Trophoblast cell (in vitro differentiated cells and primary cell): ENCODE measurements around the gene TMC2.
A peak's percentile ranks its signal among the peaks of the same experiment; 100 is the strongest.

ENCODE experiments used
- DNase-seq, 2 donors: peaks; one replicate each; pipeline ENCODE4 v3.0.0-alpha.2; 2016
- H2AFZ ChIP-seq: 2 replicates; pipeline ENCODE4 v1.6.1; 2013; ENCODE audit warnings: low read length, moderate library complexity, mild to moderate bottlenecking; ENCODE audit not compliant: insufficient read depth, poor library complexity
- H2AK5ac ChIP-seq: 2 replicates; pipeline ENCODE4 v1.6.1; 2013; ENCODE audit warnings: mild to moderate bottlenecking, low read length
- H2BK120ac ChIP-seq: 2 replicates; pipeline ENCODE4 v1.6.1; 2013; ENCODE audit warnings: low read length, mild to moderate bottlenecking, moderate library complexity; ENCODE audit not compliant: insufficient read depth, poor library complexity
- H2BK12ac ChIP-seq: 2 replicates; pipeline ENCODE4 v1.6.1; 2013; ENCODE audit warnings: mild to moderate bottlenecking, low read length, moderate library complexity
- H2BK5ac ChIP-seq: 2 replicates; pipeline ENCODE4 v1.6.1; 2013; ENCODE audit warnings: low read length, low read depth, moderate library complexity, mild to moderate bottlenecking; ENCODE audit not compliant: poor library complexity
- H3K14ac ChIP-seq: 2 replicates; pipeline ENCODE4 v1.6.1; 2013; ENCODE audit warnings: mild to moderate bottlenecking, low read length
- H3K18ac ChIP-seq: 2 replicates; pipeline ENCODE4 v1.6.1; 2013; ENCODE audit warnings: mild to moderate bottlenecking, low read length
- H3K23ac ChIP-seq: 2 replicates; pipeline ENCODE4 v1.6.1; 2013; ENCODE audit warnings: low read length
- H3K27ac ChIP-seq: 2 replicates; pipeline ENCODE4 v1.5.1; 2013; ENCODE audit warnings: low read depth, mild to moderate bottlenecking, inconsistent platforms, low read length, moderate library complexity
- H3K27me3 ChIP-seq: 2 replicates; pipeline ENCODE4 v1.6.1; 2013; ENCODE audit warnings: inconsistent platforms, mild to moderate bottlenecking, low read length, moderate library complexity; ENCODE audit not compliant: insufficient read depth
- H3K36me3 ChIP-seq, 2 experiments: 1 replicate in 1 of 2; 2 replicates in 1 of 2; pipeline ENCODE4 v1.6.1; 2013; ENCODE audit warnings: low read length in 2 of 2, mild to moderate bottlenecking in 2 of 2, moderate library complexity in 1 of 2; ENCODE audit not compliant: insufficient read depth in 2 of 2, control insufficient read depth in 1 of 2
- H3K4ac ChIP-seq: 2 replicates; pipeline ENCODE4 v1.6.1; 2013; ENCODE audit warnings: low read depth, mild to moderate bottlenecking, low read length, moderate library complexity
- H3K4me1 ChIP-seq, 2 experiments: 1 replicate in 1 of 2; 2 replicates in 1 of 2; pipeline ENCODE4 v1.6.1; 2013; ENCODE audit warnings: low read length in 2 of 2, mild to moderate bottlenecking in 2 of 2, moderate library complexity in 1 of 2; ENCODE audit not compliant: insufficient read depth in 2 of 2, control insufficient read depth in 1 of 2
- H3K4me2 ChIP-seq: 2 replicates; pipeline ENCODE4 v1.6.1; 2013; ENCODE audit warnings: inconsistent platforms, mild to moderate bottlenecking, low read length, moderate library complexity
- H3K4me3 ChIP-seq: 2 replicates; pipeline ENCODE4 v1.5.1; 2013; ENCODE audit warnings: mild to moderate bottlenecking, low read depth, low read length, inconsistent platforms
- H3K79me1 ChIP-seq: one replicate; pipeline ENCODE4 v1.6.1; 2013; ENCODE audit warnings: low read length
- H3K79me2 ChIP-seq: 2 replicates; pipeline ENCODE4 v1.6.1; 2013; ENCODE audit warnings: low read length, mild to moderate bottlenecking; ENCODE audit not compliant: control insufficient read depth, insufficient read depth, poor library complexity
- H3K9ac ChIP-seq: 2 replicates; pipeline ENCODE4 v1.6.1; 2013; ENCODE audit warnings: mild to moderate bottlenecking, low read length
- H3K9me3 ChIP-seq: 2 replicates; pipeline ENCODE4 v1.6.1; 2013; ENCODE audit warnings: low read depth, mild to moderate bottlenecking, control low read depth, inconsistent platforms, low read length; ENCODE audit not compliant: insufficient read depth
- H4K12ac ChIP-seq: 2 replicates; pipeline ENCODE4 v1.6.1; 2013; ENCODE audit warnings: low read depth, mild to moderate bottlenecking, low read length, moderate library complexity
- H4K8ac ChIP-seq: 2 replicates; pipeline ENCODE4 v1.6.1; 2013; ENCODE audit warnings: low read depth, mild to moderate bottlenecking, low read length, moderate library complexity
- H4K91ac ChIP-seq: one replicate; pipeline ENCODE4 v1.6.1; 2013; ENCODE audit warnings: low read depth, mild to moderate bottlenecking, low read length, moderate library complexity
- WGBS: extraction: QIAGEN DNeasy Blood & Tissue Kit; methylation state at CpG from one replicate; pipeline ENCODE4 v1.1.7; 2013; ENCODE audit warnings: missing lambda C conversion rate; ENCODE audit not compliant: insufficient read length, insufficient coverage; ENCODE audit errors: extremely low coverage; 5-methylcytosine and 5-hydroxymethylcytosine counted together

Gene TMC2

DNA sequence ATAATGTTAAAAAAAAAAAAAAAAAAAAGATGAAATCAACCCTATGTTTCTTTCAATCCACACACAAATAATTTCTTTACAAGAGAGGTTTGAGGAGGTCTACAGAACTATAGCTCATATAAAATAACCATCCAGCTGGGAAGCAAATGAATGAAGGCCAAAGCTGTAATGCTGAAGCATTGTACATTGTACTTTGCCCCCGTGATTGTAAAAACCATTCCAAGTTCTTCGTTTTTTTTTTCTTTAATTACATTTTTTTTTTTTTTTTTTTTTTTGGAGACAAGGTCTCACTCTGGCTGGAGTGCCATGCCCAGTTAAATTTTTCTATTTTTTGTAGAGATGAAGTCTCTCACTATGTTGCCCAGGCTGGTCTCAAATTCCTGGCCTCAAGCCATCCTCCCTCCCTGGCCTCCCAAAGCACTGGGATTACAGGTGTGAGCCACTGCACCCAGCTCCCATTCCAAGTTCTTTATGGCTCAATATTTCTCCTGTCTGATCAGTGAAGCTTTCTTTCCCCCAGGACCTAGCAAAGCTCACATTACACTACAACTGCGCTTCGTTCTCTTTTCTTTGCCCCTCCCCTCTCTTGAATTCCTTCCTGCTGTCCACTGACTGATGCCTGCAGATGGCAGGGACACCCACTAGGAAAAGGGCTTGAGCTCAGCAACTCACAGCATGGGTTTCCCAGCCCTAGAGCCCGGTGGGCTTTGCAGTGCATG is 63.1 kb downstream of the TMC2 start:
- H2AFZ ChIP-seq = no peak overlapping the region
- H3K18ac ChIP-seq = no peak overlapping the region
- H3K36me3 ChIP-seq = no peaks in the 10 kb centered on the region
- no peak overlapping the region for H3K9ac ChIP-seq
- no peaks in the 10 kb centered on the region for H3K4me1 ChIP-seq
- H2BK120ac ChIP-seq = no peak overlapping the region
- no peaks in the 10 kb centered on the region for H3K27me3 ChIP-seq
- H2BK12ac ChIP-seq = no peak overlapping the region
- H2BK5ac ChIP-seq = no peak overlapping the region
- H3K14ac ChIP-seq = no peak overlapping the region
- H4K91ac ChIP-seq = no peak overlapping the region
- H3K4me2 ChIP-seq = no peak overlapping the region
- no peak overlapping the region for H3K27ac ChIP-seq
- H3K4ac ChIP-seq = no peak overlapping the region
- no peaks in the 10 kb centered on the region for H3K79me1 ChIP-seq
- H3K4me3 ChIP-seq = no peak overlapping the region
- H2AK5ac ChIP-seq = no peak overlapping the region
- no peak overlapping the region for H4K12ac ChIP-seq
- no peak overlapping the region for H3K23ac ChIP-seq
- no peaks in the 10 kb centered on the region for H3K79me2 ChIP-seq
- peaks cover 2% of the 10 kb centered on the region for H3K9me3 ChIP-seq
- no CpG with 5 or more reads among the region's 5 CpGs for WGBS
- no peak for DNase-seq
- no peak overlapping the region for H4K8ac ChIP-seq

DNA sequence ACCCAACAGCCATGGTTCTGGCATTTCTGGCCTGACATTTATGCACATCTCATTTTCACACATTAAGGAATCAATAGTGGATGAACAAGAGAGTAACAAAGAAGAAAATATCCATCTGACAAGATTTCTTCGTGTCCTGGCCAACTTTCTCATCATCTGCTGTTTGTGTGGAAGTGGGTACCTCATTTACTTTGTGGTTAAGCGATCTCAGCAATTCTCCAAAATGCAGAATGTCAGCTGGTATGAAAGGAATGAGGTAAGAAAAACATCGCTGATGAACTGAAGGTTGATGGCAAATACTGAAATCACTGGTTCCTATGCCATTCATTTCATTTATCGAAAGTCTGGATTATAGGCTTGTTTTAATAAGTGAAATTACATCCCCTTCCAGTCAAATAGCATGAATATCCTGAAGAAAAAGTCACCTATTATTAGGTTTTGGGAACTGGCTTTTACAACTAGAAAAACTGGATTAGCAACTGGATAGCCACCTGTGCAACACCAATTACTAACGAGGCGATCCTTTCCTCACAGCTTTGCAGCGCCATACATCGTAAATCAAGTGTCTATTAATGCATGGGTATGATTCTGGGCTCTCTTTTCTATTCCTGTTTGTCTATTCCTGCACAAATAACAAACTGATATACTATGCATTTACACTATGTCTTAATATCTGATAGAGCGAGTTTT is 65.8 kb downstream of the TMC2 start:
- Histone ChIP-seq H3K23ac (no peak overlapping the region), H2AFZ (no peak overlapping the region), H2BK12ac (no peak overlapping the region), H3K4me1 (no peaks in the 10 kb centered on the region), H3K4me3 (no peak overlapping the region), H3K14ac (no peak overlapping the region), H3K79me1 (no peaks in the 10 kb centered on the region), H3K4ac (no peak overlapping the region), H3K79me2 (no peaks in the 10 kb centered on the region), H2BK5ac (no peak overlapping the region), H3K18ac (no peak overlapping the region), H4K12ac (no peak overlapping the region), H3K27ac (no peak overlapping the region), H3K27me3 (no peaks in the 10 kb centered on the region), H3K36me3 (no peaks in the 10 kb centered on the region), H3K9me3 (peaks cover 2% of the 10 kb centered on the region), H3K9ac (no peak overlapping the region), H4K8ac (no peak overlapping the region), H4K91ac (no peak overlapping the region), H2BK120ac (no peak overlapping the region), H3K4me2 (no peak overlapping the region), H2AK5ac (no peak overlapping the region)
- no CpG with 5 or more reads among the region's 9 CpGs for WGBS
- peak; percentile 6 to 58 for DNase-seq

DNA sequence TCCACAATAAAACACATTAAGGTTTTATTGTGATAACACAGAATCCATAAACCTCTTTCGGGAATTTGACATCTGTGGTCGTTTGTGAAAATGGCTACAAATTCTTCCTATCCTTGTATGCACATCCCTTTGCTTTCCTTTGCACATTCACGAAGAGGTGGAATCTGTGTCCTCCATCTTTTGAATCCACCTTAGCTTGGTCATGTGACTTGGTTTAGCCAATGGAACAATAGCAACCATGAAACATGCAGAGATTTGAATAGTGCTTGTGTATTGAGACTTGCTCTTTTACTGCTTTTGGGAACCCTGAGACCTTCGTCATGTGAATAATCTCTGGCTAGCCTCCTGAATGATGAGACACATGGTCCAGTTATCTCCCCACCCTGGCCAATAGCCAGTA is 66.4 kb downstream of the TMC2 start:
- Histone ChIP-seq H3K9me3 (peaks cover 2% of the 10 kb centered on the region), H3K18ac (no peak overlapping the region), H3K14ac (no peak overlapping the region), H2AFZ (no peak overlapping the region), H3K4me1 (no peaks in the 10 kb centered on the region), H4K8ac (no peak overlapping the region), H3K27ac (no peak overlapping the region), H2AK5ac (no peak overlapping the region), H3K27me3 (no peaks in the 10 kb centered on the region), H2BK120ac (no peak overlapping the region), H2BK12ac (no peak overlapping the region), H3K79me2 (no peaks in the 10 kb centered on the region), H4K91ac (no peak overlapping the region), H4K12ac (no peak overlapping the region), H2BK5ac (no peak overlapping the region), H3K4me2 (no peak overlapping the region), H3K4ac (no peak overlapping the region), H3K36me3 (no peaks in the 10 kb centered on the region), H3K79me1 (no peaks in the 10 kb centered on the region), H3K4me3 (no peak overlapping the region), H3K23ac (no peak overlapping the region), H3K9ac (no peak overlapping the region)
- no CpG with 5 or more reads among the region's 4 CpGs for WGBS
- no peak for DNase-seq

- H2AFZ ChIP-seq = no peak overlapping the region
- H4K12ac ChIP-seq = no peak overlapping the region
- no peak overlapping the region for H2BK5ac ChIP-seq
- no CpG with 5 or more reads among the region's 7 CpGs for WGBS
- H3K36me3 ChIP-seq = no peaks in the 10 kb centered on the region
- H4K8ac ChIP-seq = no peak overlapping the region
- H4K91ac ChIP-seq = no peak overlapping the region
- H3K9me3 ChIP-seq = peaks cover 2% of the 10 kb centered on the region
- no peak for DNase-seq
- no peaks in the 10 kb centered on the region for H3K27me3 ChIP-seq
- no peak overlapping the region for H3K4ac ChIP-seq
- no peak overlapping the region for H2BK120ac ChIP-seq
- H3K18ac ChIP-seq = no peak overlapping the region
- no peak overlapping the region for H3K4me2 ChIP-seq
- H3K14ac ChIP-seq = no peak overlapping the region
- H2AK5ac ChIP-seq = no peak overlapping the region
- H3K4me1 ChIP-seq = no peaks in the 10 kb centered on the region
- no peak overlapping the region for H2BK12ac ChIP-seq
- no peak overlapping the region for H3K9ac ChIP-seq
- H3K79me2 ChIP-seq = no peaks in the 10 kb centered on the region
- H3K27ac ChIP-seq = no peak overlapping the region
- no peaks in the 10 kb centered on the region for H3K79me1 ChIP-seq
- H3K4me3 ChIP-seq = no peak overlapping the region
- H3K23ac ChIP-seq = no peak overlapping the region
These were observed 67.6 kb downstream of the TMC2 start for GRCh38 chr20:2603816-2604505.
